Measurements from ENCODE around the gene SLC22A15. TPM values are rescaled to one million over a fixed set of nuclear protein-coding genes. Genes with fewer than 3 reads are reported as not detected.
"Not testable (repeated sequence)": the region's sequence is repeated elsewhere in the genome, so short reads cannot be mapped to it uniquely, and the experiment has no call there.

SLC22A15 gene
- total and polyA plus RNA-seq, 2 donors (not counting 1 experiment from before 2014, with no cell fraction given): 4.9 to 21.0 TPM

GRCh38 chr1:115958866-115959265 is 17.4 kb upstream of the SLC22A15 start:
- Histone ChIP-seq H3K4me2 (ENCODE audit: extremely low read depth, insufficient read depth, low read length) (no peak overlapping the region), H3K4me3 (replicated peaks in 1 of 4; ENCODE audit: control extremely low read depth in 1 of 4, insufficient read depth in 1 of 4, low read depth in 3 of 4, low read length in 4 of 4) (no peak overlapping the region), H3K9ac (ENCODE audit: insufficient read depth, low read length) (no peak overlapping the region), H3K27ac (ENCODE audit: insufficient read depth, low read length) (no peak overlapping the region), H3K27me3 (ENCODE audit: control insufficient read depth, insufficient read depth, low read length) (no peaks in the 10 kb centered on the region), H3K79me2 (ENCODE audit: control insufficient read depth, insufficient read depth, low read length) (no peaks in the 10 kb centered on the region), H4K20me1 (ENCODE audit: control insufficient read depth, extremely low read depth, insufficient read depth, low read length) (no peaks in the 10 kb centered on the region), H3K36me3 (ENCODE audit: control insufficient read depth, insufficient read depth, low read length) (no peaks in the 10 kb centered on the region), H3K9me3 (ENCODE audit: control insufficient read depth, insufficient read depth, low read depth, low read length) (no peaks in the 10 kb centered on the region), H3K4me1 (ENCODE audit: control insufficient read depth, extremely low read depth, insufficient read depth, low read length) (no peaks in the 10 kb centered on the region), H2AFZ (ENCODE audit: low read length) (no peak overlapping the region)
- no peak for DNase-seq (ENCODE audit: low read depth in 2 of 2)
- TF ChIP-seq EZH2 (IDR thresholded peaks at IDR 0.05; ENCODE audit: low read length, missing control alignments) (no peak), CTCF (conservative IDR thresholded peaks at IDR 0.05 in 1 of 2, IDR thresholded peaks at IDR 0.05 in 1 of 2; ENCODE audit: low read depth in 1 of 2, low read length in 2 of 2) (no peak)

- no peak for TF ChIP-seq CTCF (conservative IDR thresholded peaks at IDR 0.05 in 1 of 2, IDR thresholded peaks at IDR 0.05 in 1 of 2; ENCODE audit: low read depth in 1 of 2, low read length in 2 of 2)
- TF ChIP-seq EZH2 (IDR thresholded peaks at IDR 0.05; ENCODE audit: low read length, missing control alignments): no peak
Observed at GRCh38 chr1:115969509-115969908, 6.8 kb upstream of the SLC22A15 start.

GRCh38 chr1:115971778-115972177 is 4.5 kb upstream of the SLC22A15 start:
- H3K27me3 ChIP-seq (ENCODE audit: control insufficient read depth, insufficient read depth, low read length); H3K4me3 ChIP-seq (replicated peaks in 1 of 4; ENCODE audit: control extremely low read depth in 1 of 4, insufficient read depth in 1 of 4, low read depth in 3 of 4, low read length in 4 of 4): not testable (repeated sequence)

More at GRCh38 chr1:115969509-115969908, 6.8 kb upstream of the SLC22A15 start:
- no peaks in the 10 kb centered on the region for H3K36me3 ChIP-seq (ENCODE audit: control insufficient read depth, insufficient read depth, low read length)
- H3K27me3 ChIP-seq (ENCODE audit: control insufficient read depth, insufficient read depth, low read length): peaks cover 3% of the 10 kb centered on the region
- no peak for DNase-seq (ENCODE audit: low read depth in 2 of 2)
- H3K4me2 ChIP-seq (ENCODE audit: extremely low read depth, insufficient read depth, low read length): no peak overlapping the region
- no peak overlapping the region for H2AFZ ChIP-seq (ENCODE audit: low read length)
- H4K20me1 ChIP-seq (ENCODE audit: control insufficient read depth, extremely low read depth, insufficient read depth, low read length): no peaks in the 10 kb centered on the region
- no peak overlapping the region for H3K4me3 ChIP-seq (replicated peaks in 1 of 4; ENCODE audit: control extremely low read depth in 1 of 4, insufficient read depth in 1 of 4, low read depth in 3 of 4, low read length in 4 of 4)
- no peaks in the 10 kb centered on the region for H3K9me3 ChIP-seq (ENCODE audit: control insufficient read depth, insufficient read depth, low read depth, low read length)
- H3K27ac ChIP-seq (ENCODE audit: insufficient read depth, low read length): no peak overlapping the region
- no peak overlapping the region for H3K9ac ChIP-seq (ENCODE audit: insufficient read depth, low read length)
- H3K79me2 ChIP-seq (ENCODE audit: control insufficient read depth, insufficient read depth, low read length): no peaks in the 10 kb centered on the region
- H3K4me1 ChIP-seq (ENCODE audit: control insufficient read depth, extremely low read depth, insufficient read depth, low read length): no peaks in the 10 kb centered on the region

More at GRCh38 chr1:115971778-115972177, 4.5 kb upstream of the SLC22A15 start:
- H3K79me2 ChIP-seq (ENCODE audit: control insufficient read depth, insufficient read depth, low read length); H3K4me2 ChIP-seq (ENCODE audit: extremely low read depth, insufficient read depth, low read length); H3K27ac ChIP-seq (ENCODE audit: insufficient read depth, low read length); H3K9ac ChIP-seq (ENCODE audit: insufficient read depth, low read length); H4K20me1 ChIP-seq (ENCODE audit: control insufficient read depth, extremely low read depth, insufficient read depth, low read length); H3K9me3 ChIP-seq (ENCODE audit: control insufficient read depth, insufficient read depth, low read depth, low read length); H3K36me3 ChIP-seq (ENCODE audit: control insufficient read depth, insufficient read depth, low read length); H2AFZ ChIP-seq (ENCODE audit: low read length); DNase-seq (ENCODE audit: low read depth in 2 of 2); H3K4me1 ChIP-seq (ENCODE audit: control insufficient read depth, extremely low read depth, insufficient read depth, low read length): not testable (repeated sequence)
